DND-41 (cell line): ENCODE data around the gene RNF26.

Source experiments
- EZH2 ChIP-seq: IDR thresholded peaks from 3 replicates; pipeline ENCODE4 v1.6.1; 2012; ENCODE audit warnings: borderline replicate concordance, low read depth, mild to moderate bottlenecking, moderate library complexity, low read length, inconsistent platforms; ENCODE audit not compliant: severe bottlenecking
- TF ChIP-seq, protein P1 (sequence below): IDR thresholded peaks from 2 replicates; pipeline ENCODE4 v1.5.1; 2012; ENCODE audit warnings: borderline replicate concordance, low read length, moderate library complexity, mild to moderate bottlenecking; ENCODE audit not compliant: poor library complexity, severe bottlenecking; ENCODE audit errors: extremely low read depth

- TF ChIP-seq, protein P1, sequence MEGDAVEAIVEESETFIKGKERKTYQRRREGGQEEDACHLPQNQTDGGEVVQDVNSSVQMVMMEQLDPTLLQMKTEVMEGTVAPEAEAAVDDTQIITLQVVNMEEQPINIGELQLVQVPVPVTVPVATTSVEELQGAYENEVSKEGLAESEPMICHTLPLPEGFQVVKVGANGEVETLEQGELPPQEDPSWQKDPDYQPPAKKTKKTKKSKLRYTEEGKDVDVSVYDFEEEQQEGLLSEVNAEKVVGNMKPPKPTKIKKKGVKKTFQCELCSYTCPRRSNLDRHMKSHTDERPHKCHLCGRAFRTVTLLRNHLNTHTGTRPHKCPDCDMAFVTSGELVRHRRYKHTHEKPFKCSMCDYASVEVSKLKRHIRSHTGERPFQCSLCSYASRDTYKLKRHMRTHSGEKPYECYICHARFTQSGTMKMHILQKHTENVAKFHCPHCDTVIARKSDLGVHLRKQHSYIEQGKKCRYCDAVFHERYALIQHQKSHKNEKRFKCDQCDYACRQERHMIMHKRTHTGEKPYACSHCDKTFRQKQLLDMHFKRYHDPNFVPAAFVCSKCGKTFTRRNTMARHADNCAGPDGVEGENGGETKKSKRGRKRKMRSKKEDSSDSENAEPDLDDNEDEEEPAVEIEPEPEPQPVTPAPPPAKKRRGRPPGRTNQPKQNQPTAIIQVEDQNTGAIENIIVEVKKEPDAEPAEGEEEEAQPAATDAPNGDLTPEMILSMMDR: no peak
- TF ChIP-seq EZH2: no peak
Observed at GRCh38 chr11:119300198-119300964, 33.9 kb upstream of the RNF26 start.
